IPS-18a (cell line): ENCODE data around the gene ZNF595.
A peak's percentile ranks its signal among the peaks of the same experiment; 100 is the strongest.
"Not testable (repeated sequence)": the region's sequence is repeated elsewhere in the genome, so short reads cannot be mapped to it uniquely, and the experiment has no call there.

ENCODE experiments used
- H3K27ac ChIP-seq: one replicate; pipeline ENCODE4 v1.5.1; 2013; ENCODE audit warnings: low read length
- H3K27me3 ChIP-seq: one replicate; pipeline ENCODE4 v1.6.1; 2013; ENCODE audit warnings: mild to moderate bottlenecking, low read length; ENCODE audit not compliant: control insufficient read depth, insufficient read depth
- H3K36me3 ChIP-seq: one replicate; pipeline ENCODE4 v1.6.1; 2013; ENCODE audit warnings: low read depth, low read length; ENCODE audit not compliant: control insufficient read depth
- H3K4me1 ChIP-seq: one replicate; pipeline ENCODE4 v1.6.1; 2013; ENCODE audit warnings: low read depth, low read length; ENCODE audit not compliant: control insufficient read depth
- H3K4me3 ChIP-seq: one replicate; pipeline ENCODE4 v1.5.1; 2013; ENCODE audit warnings: low read length
- H3K9ac ChIP-seq: one replicate; pipeline ENCODE4 v1.6.1; 2013; ENCODE audit warnings: mild to moderate bottlenecking, low read length, moderate library complexity
- H3K9me3 ChIP-seq: one replicate; pipeline ENCODE4 v1.6.1; 2013; ENCODE audit warnings: low read depth, low read length; ENCODE audit not compliant: control insufficient read depth

ZNF595 gene

GRCh38 chr4:99863-100262, 46.7 kb downstream of the ZNF595 start:
- no peak overlapping the region for H3K27ac ChIP-seq
- H3K27me3 ChIP-seq, result no peaks in the 10 kb centered on the region
- H3K36me3 ChIP-seq, result no peaks in the 10 kb centered on the region
- no peak overlapping the region for H3K9ac ChIP-seq
- no peaks in the 10 kb centered on the region for H3K4me1 ChIP-seq
- H3K4me3 ChIP-seq, result no peak overlapping the region
- peaks cover 67% of the 10 kb centered on the region for H3K9me3 ChIP-seq

GRCh38 chr4:107083-107443, 53.9 kb downstream of the ZNF595 start:
- H3K27ac ChIP-seq, result no peak overlapping the region
- H3K27me3 ChIP-seq, result peaks cover 8% of the 10 kb centered on the region
- H3K9ac ChIP-seq, result no peak overlapping the region
- no peaks in the 10 kb centered on the region for H3K4me1 ChIP-seq
- no peak overlapping the region for H3K4me3 ChIP-seq
- peaks cover 63% of the 10 kb centered on the region for H3K9me3 ChIP-seq
- H3K36me3 ChIP-seq, result no peaks in the 10 kb centered on the region

GRCh38 chr4:107444-108429, 54.6 kb downstream of the ZNF595 start:
- no peaks in the 10 kb centered on the region for H3K36me3 ChIP-seq
- peaks cover 8% of the 10 kb centered on the region for H3K27me3 ChIP-seq
- no peak overlapping the region for H3K4me3 ChIP-seq
- no peak overlapping the region for H3K9ac ChIP-seq
- no peaks in the 10 kb centered on the region for H3K4me1 ChIP-seq
- no peak overlapping the region for H3K27ac ChIP-seq
- H3K9me3 ChIP-seq, result peaks cover 61% of the 10 kb centered on the region

GRCh38 chr4:112771-113170, 59.6 kb downstream of the ZNF595 start:
- Histone ChIP-seq H3K4me1 (no peaks in the 10 kb centered on the region), H3K36me3 (no peaks in the 10 kb centered on the region), H3K27me3 (no peaks in the 10 kb centered on the region), H3K27ac (no peak overlapping the region), H3K4me3 (no peak overlapping the region), H3K9me3 (peaks cover 63% of the 10 kb centered on the region), H3K9ac (no peak overlapping the region)

GRCh38 chr4:113732-114131, 60.6 kb downstream of the ZNF595 start:
- Histone ChIP-seq H3K4me3 (no peak overlapping the region), H3K27me3 (no peaks in the 10 kb centered on the region), H3K9me3 (peaks cover 62% of the 10 kb centered on the region), H3K9ac (no peak overlapping the region), H3K4me1 (no peaks in the 10 kb centered on the region), H3K27ac (no peak overlapping the region), H3K36me3 (no peaks in the 10 kb centered on the region)

GRCh38 chr4:114149-114548, 61.0 kb downstream of the ZNF595 start:
- Histone ChIP-seq H3K4me1 (no peaks in the 10 kb centered on the region), H3K36me3 (no peaks in the 10 kb centered on the region), H3K27ac (no peak overlapping the region), H3K9me3 (peaks cover 59% of the 10 kb centered on the region), H3K27me3 (no peaks in the 10 kb centered on the region), H3K4me3 (no peak overlapping the region), H3K9ac (no peak overlapping the region)

GRCh38 chr4:116499-116898, 63.4 kb downstream of the ZNF595 start:
- H3K9ac ChIP-seq, result no peak overlapping the region
- H3K4me3 ChIP-seq, result no peak overlapping the region
- H3K4me1 ChIP-seq, result no peaks in the 10 kb centered on the region
- peaks cover 41% of the 10 kb centered on the region for H3K9me3 ChIP-seq
- no peaks in the 10 kb centered on the region for H3K27me3 ChIP-seq
- no peaks in the 10 kb centered on the region for H3K36me3 ChIP-seq
- H3K27ac ChIP-seq, result no peak overlapping the region

- Histone ChIP-seq H3K27ac (no peak overlapping the region), H3K4me3 (no peak overlapping the region), H3K36me3 (no peaks in the 10 kb centered on the region), H3K9me3 (peaks cover 17% of the 10 kb centered on the region), H3K4me1 (no peaks in the 10 kb centered on the region), H3K9ac (no peak overlapping the region), H3K27me3 (no peaks in the 10 kb centered on the region)
Observed at GRCh38 chr4:120616-121015, 67.5 kb downstream of the ZNF595 start.

- Histone ChIP-seq H3K4me1 (no peaks in the 10 kb centered on the region), H3K9ac (no peak overlapping the region), H3K4me3 (no peak overlapping the region), H3K36me3 (peaks cover 3% of the 10 kb centered on the region), H3K27ac (no peak overlapping the region), H3K27me3 (no peaks in the 10 kb centered on the region), H3K9me3 (peaks cover 18% of the 10 kb centered on the region)
Observed at GRCh38 chr4:121408-122084, 68.4 kb downstream of the ZNF595 start.

- Histone ChIP-seq H3K4me3 (peak overlapping the region; percentile 70), H3K36me3 (peaks cover 26% of the 10 kb centered on the region), H3K9ac (peak overlapping the region; percentile 81)
- not testable (repeated sequence) for H3K9me3 ChIP-seq, H3K27me3 ChIP-seq, H3K27ac ChIP-seq, H3K4me1 ChIP-seq
Observed at GRCh38 chr4:123922-124274, 70.8 kb downstream of the ZNF595 start.

GRCh38 chr4:124275-125081, 71.4 kb downstream of the ZNF595 start, which contains the start of gene ZNF718:
ZNF718 (plus strand) TSS chr4:124501; CDS start chr4:124671, 170 bp downstream.
- H3K4me3 ChIP-seq, result peak within 1 kb of the TSS; percentile 70
- no peaks in the 10 kb centered on the region for H3K27me3 ChIP-seq
- H3K27ac ChIP-seq, result peak within 1 kb of the TSS; percentile 57
- peaks cover 7% of the 10 kb centered on the region for H3K9me3 ChIP-seq
- no peaks in the 10 kb centered on the region for H3K4me1 ChIP-seq
- peaks cover 27% of the 10 kb centered on the region for H3K36me3 ChIP-seq
- H3K9ac ChIP-seq, result peak within 1 kb of the TSS; percentile 81
